HFF-Myc (cell line): ENCODE measurements around the gene RNF149.

Experiments
- DNase-seq: peaks from one replicate; pipeline ENCODE4 v3.0.0-alpha.2; 2011; ENCODE audit warnings: low read depth; ENCODE audit errors: extremely low read depth
- H3K4me3 ChIP-seq: replicated peaks from 2 replicates; pipeline ENCODE4 v1.5.1; 2011; ENCODE audit warnings: low read depth, mild to moderate bottlenecking, control low read depth, low read length
- CTCF ChIP-seq: IDR thresholded peaks from 2 replicates; pipeline ENCODE4 v1.5.1; 2012; ENCODE audit warnings: mild to moderate bottlenecking, low read depth, low read length, control low read depth; ENCODE audit errors: missing control alignments

The RNF149 gene

GRCh38 chr2:101341901-101342624 is 33.6 kb upstream of the RNF149 start:
- DNase-seq = peak; percentile 66
- peak; percentile 91 for TF ChIP-seq CTCF
- H3K4me3 ChIP-seq = no peak overlapping the region

- no peak overlapping the region for H3K4me3 ChIP-seq
- DNase-seq = no peak
- no peak for TF ChIP-seq CTCF
These were observed 32.9 kb upstream of the RNF149 start for GRCh38 chr2:101341421-101341820.

- TF ChIP-seq CTCF = no peak
- H3K4me3 ChIP-seq = no peak overlapping the region
- no peak for DNase-seq
These were observed 31.6 kb upstream of the RNF149 start for GRCh38 chr2:101340141-101340551.

- TF ChIP-seq CTCF = no peak
- DNase-seq = no peak
These were observed 30.9 kb upstream of the RNF149 start for GRCh38 chr2:101339266-101339880.

GRCh38 chr2:101337877-101338276 is 29.4 kb upstream of the RNF149 start:
- no peak for TF ChIP-seq CTCF
- no peak overlapping the region for H3K4me3 ChIP-seq
- DNase-seq = no peak

More at GRCh38 chr2:101339266-101339880, 30.9 kb upstream of the RNF149 start:
- H3K4me3 ChIP-seq = no peak overlapping the region

- DNase-seq = no peak
- no peak overlapping the region for H3K4me3 ChIP-seq
- no peak for TF ChIP-seq CTCF
These were observed 24.6 kb upstream of the RNF149 start for GRCh38 chr2:101332885-101333766.
